OCI-LY7 (cell line): ENCODE measurements around the gene THAP6. TPM values are rescaled to one million over a fixed set of nuclear protein-coding genes. Genes with fewer than 3 reads are reported as not detected.

ENCODE experiments used
- BruUV-seq: library from RNA; stranded (reverse); fragments of 400-500 nt; replicated peaks from 2 replicates; lab custom pipeline; 2021; lab: Mats Ljungman, UMichigan
- CTCF ChIA-PET: fragments of 300-600 bp; sonication (Branson Sonifier 250); formaldehyde crosslinking; loops from one replicate; lab custom pipeline; 2022; ENCODE audit warnings: antibody characterized with exemption; ENCODE audit not compliant: unreplicated experiment; lab: Charles Lee
- POLR2A ChIA-PET: fragments of 300-600 bp; sonication (Branson Sonifier 250); formaldehyde crosslinking; loops from one replicate; lab custom pipeline; 2022; ENCODE audit warnings: antibody characterized with exemption; lab: Charles Lee
- DNase-seq: peaks from one replicate; pipeline ENCODE4 v3.0.0-alpha.2; 2015; ENCODE audit warnings: low spot score
- H2AFZ ChIP-seq: fragments of 200-600 bp; sonication (generic), shearing (Covaris generic); 2 replicates; pipeline ENCODE4 v1.6.1; 2014; ENCODE audit warnings: mild to moderate bottlenecking, antibody characterized with exemption, low read length, moderate library complexity
- H3K27ac ChIP-seq: fragments of 200-600 bp; sonication (generic); 2 replicates; pipeline ENCODE4 v1.5.1; 2014; ENCODE audit warnings: mixed run types, low read depth, mild to moderate bottlenecking, moderate library complexity, low read length, inconsistent platforms; ENCODE audit not compliant: poor library complexity, severe bottlenecking
- H3K36me3 ChIP-seq: fragments of 200-600 bp; sonication (generic); 2 replicates; pipeline ENCODE4 v1.6.1; 2014; ENCODE audit warnings: mild to moderate bottlenecking, antibody characterized with exemption, low read length, moderate library complexity, mixed read lengths; ENCODE audit not compliant: insufficient read depth
- H3K4me1 ChIP-seq: fragments of 200-600 bp; sonication (generic); 2 replicates; pipeline ENCODE4 v1.5.1; 2014; ENCODE audit warnings: mild to moderate bottlenecking, low read length; ENCODE audit not compliant: insufficient read depth, poor library complexity, severe bottlenecking
- H3K4me2 ChIP-seq: fragments of 200-600 bp; sonication (generic); 2 replicates; pipeline ENCODE4 v1.6.1; 2014; ENCODE audit warnings: mild to moderate bottlenecking, low read length
- H3K4me3 ChIP-seq: fragments of 200-600 bp; sonication (generic); 2 replicates; pipeline ENCODE4 v1.5.1; 2014; ENCODE audit warnings: mild to moderate bottlenecking, low read depth, low read length; ENCODE audit not compliant: poor library complexity, severe bottlenecking
- H3K79me2 ChIP-seq: fragments of 200-600 bp; sonication (generic); 2 replicates; pipeline ENCODE4 v1.6.1; 2016; ENCODE audit warnings: low read depth, mild to moderate bottlenecking, low read length, moderate library complexity, mixed read lengths; ENCODE audit not compliant: insufficient read depth
- H3K9me2 ChIP-seq: fragments of 200-600 bp; sonication (generic); 2 replicates; pipeline ENCODE4 v1.6.1; 2016; ENCODE audit warnings: mild to moderate bottlenecking, low read length, mixed read lengths; ENCODE audit not compliant: insufficient read depth
- H3K9me3 ChIP-seq: fragments of 200-600 bp; sonication (generic); 2 replicates; pipeline ENCODE4 v1.6.1; 2014; ENCODE audit warnings: mild to moderate bottlenecking, mixed run types, low read length, mixed read lengths
- H4K20me1 ChIP-seq: fragments of 200-600 bp; sonication (generic); 2 replicates; pipeline ENCODE4 v1.6.1; 2014; ENCODE audit warnings: mild to moderate bottlenecking, antibody characterized with exemption, low read length, moderate library complexity, mixed read lengths; ENCODE audit not compliant: insufficient read depth
- CTCF ChIP-seq: fragments of 200-600 bp; sonication (generic); conservative IDR thresholded peaks from 2 replicates; pipeline ENCODE4 v1.5.1; 2014; ENCODE audit warnings: mild to moderate bottlenecking, antibody characterized with exemption, low read length, moderate library complexity, mixed read lengths
- EZH2phosphoT487 ChIP-seq: fragments of 200-600 bp; sonication (generic); IDR thresholded peaks from 2 replicates; pipeline ENCODE4 v1.6.1; 2018; ENCODE audit warnings: low read depth, borderline replicate concordance, mild to moderate bottlenecking, mixed run types, antibody characterized with exemption, low read length, moderate library complexity, mixed read lengths
- intact Hi-C: fragments of 100-400 bp; cut with micrococcal nuclease; formaldehyde crosslinking; loops from one replicate; pipeline ENCODE4 v1.10.0; 2022; ENCODE audit not compliant: unreplicated experiment
- total RNA-seq, 2 experiments: library from RNA; depleted of rRNA in 1 of 2; stranded (reverse); fragments of >200 nt in 1 of 2; shearing (Covaris generic) in 1 of 2; gene quantifications; 2 replicates each; pipeline ENCODE4 v1.2.3, GENCODE V29; 2014 to 2022

The THAP6 gene
- total RNA-seq, 2 experiments from 2014 or later: 15.9 to 27.3 TPM

- no peaks in the 10 kb centered on the region for H3K36me3 ChIP-seq
- ChIA-PET CTCF (no interaction called here), POLR2A (interaction anchor here (0.7 kb wide), 1 partner anchor 12 kb away, joined by 4 read pairs; no protein-coding TSS in a partner anchor)
- no peak overlapping the region for H3K27ac ChIP-seq
- H3K9me2 ChIP-seq: no peaks in the 10 kb centered on the region
- no TSS peak for BruUV-seq
- no peak overlapping the region for H3K4me3 ChIP-seq
- no peaks in the 10 kb centered on the region for H4K20me1 ChIP-seq
- H3K9me3 ChIP-seq: no peaks in the 10 kb centered on the region
- no peak overlapping the region for H3K4me2 ChIP-seq
- no peaks in the 10 kb centered on the region for H3K79me2 ChIP-seq
- no peak overlapping the region for H2AFZ ChIP-seq
- no peak for DNase-seq
- intact Hi-C loops: no loop called here
- H3K4me1 ChIP-seq: no peaks in the 10 kb centered on the region
- no peak for TF ChIP-seq EZH2phosphoT487
- no peak for TF ChIP-seq CTCF
Measured at GRCh38 chr4:75566911-75567310, 52.6 kb downstream of the THAP6 start.

- CTCF ChIA-PET: no interaction called here
- TF ChIP-seq EZH2phosphoT487 (no peak), CTCF (no peak)
- intact Hi-C loops: no loop called here
- Histone ChIP-seq H4K20me1 (no peaks in the 10 kb centered on the region), H3K9me3 (no peaks in the 10 kb centered on the region), H3K4me1 (no peaks in the 10 kb centered on the region), H3K9me2 (no peaks in the 10 kb centered on the region), H2AFZ (no peak overlapping the region), H3K79me2 (no peaks in the 10 kb centered on the region), H3K36me3 (no peaks in the 10 kb centered on the region), H3K4me2 (no peak overlapping the region), H3K27ac (no peak overlapping the region), H3K4me3 (no peak overlapping the region)
- no TSS peak for BruUV-seq
- no peak for DNase-seq
- POLR2A ChIA-PET: interaction anchor here (0.6 to 1.0 kb wide), 2 partner anchors 16 to 60 kb away, joined by 3 read pairs; no protein-coding TSS in a partner anchor
Measured at GRCh38 chr4:75567725-75568124, 53.5 kb downstream of the THAP6 start.

Other genes starting within 250 kb of the THAP6 start
- gene RCHY1, start 70 bp upstream of the THAP6 start, total RNA-seq (2014; rRNA removed; shearing (Covaris generic)): 7.7 and 9.2 TPM in 2 replicates
- gene RCHY1, start 70 bp upstream of the THAP6 start, total RNA-seq (2022): 25.5 and 29.4 TPM in 2 replicates
- not detected in 2 replicates for gene ODAPH, start 41.6 kb downstream of the THAP6 start, total RNA-seq (2014; rRNA removed; shearing (Covaris generic))
- gene ODAPH, start 41.6 kb downstream of the THAP6 start, total RNA-seq (2022): 0.40 TPM in 1 of 2 replicates, not detected in the other
- gene CDKL2, start 116.1 kb downstream of the THAP6 start, total RNA-seq (2014; rRNA removed; shearing (Covaris generic)): 0.06 and 0.13 TPM in 2 replicates
- 0.15 and 0.19 TPM in 2 replicates for gene CDKL2, start 116.1 kb downstream of the THAP6 start, total RNA-seq (2022)
- gene G3BP2, start 158.9 kb downstream of the THAP6 start, total RNA-seq (2014; rRNA removed; shearing (Covaris generic)): 55.9 and 56.7 TPM in 2 replicates
- gene G3BP2, start 158.9 kb downstream of the THAP6 start, total RNA-seq (2022): 137 and 147 TPM in 2 replicates
- gene USO1, start 210.1 kb downstream of the THAP6 start, total RNA-seq (2014; rRNA removed; shearing (Covaris generic)): 38.0 and 40.5 TPM in 2 replicates
- 54.6 and 57.3 TPM in 2 replicates for gene USO1, start 210.1 kb downstream of the THAP6 start, total RNA-seq (2022)